NK-92 treated with Interleukin-12 subunit alpha and Interleukin-12 subunit beta, amount 100 ng/mL, for 24 hours (cell line): ENCODE data around the gene MAPKAPK3.

Experiments
- DNase-seq: peaks from one replicate; lab custom pipeline; 2025; lab: John Stamatoyannopoulos, UW

Gene MAPKAPK3

GRCh38 chr3:50627407-50628051 is 10.6 kb downstream of the MAPKAPK3 start:
- DNase-seq: no peak

GRCh38 chr3:50628601-50629000 is 11.7 kb downstream of the MAPKAPK3 start:
- no peak for DNase-seq

- DNase-seq: no peak
These were observed 13.4 kb downstream of the MAPKAPK3 start for GRCh38 chr3:50630394-50630793.

- no peak for DNase-seq
These were observed 13.9 kb downstream of the MAPKAPK3 start for GRCh38 chr3:50630877-50631276.

- no peak for DNase-seq
These were observed 15.5 kb downstream of the MAPKAPK3 start for GRCh38 chr3:50632450-50632849.

- no peak for DNase-seq
These were observed 16.4 kb downstream of the MAPKAPK3 start for GRCh38 chr3:50633230-50633790.

- DNase-seq: no peak
These were observed 18.1 kb downstream of the MAPKAPK3 start for GRCh38 chr3:50635066-50635465.

- no peak for DNase-seq
These were observed 20.1 kb downstream of the MAPKAPK3 start for GRCh38 chr3:50637011-50637410.

- DNase-seq: no peak
These were observed 21.0 kb downstream of the MAPKAPK3 start for GRCh38 chr3:50637945-50638344.

GRCh38 chr3:50639055-50639494 is 22.1 kb downstream of the MAPKAPK3 start:
- no peak for DNase-seq

- DNase-seq: no peak
These were observed 25.4 kb downstream of the MAPKAPK3 start for GRCh38 chr3:50642382-50642781.

- DNase-seq: no peak
These were observed 27.6 kb downstream of the MAPKAPK3 start for GRCh38 chr3:50644561-50644960.

- DNase-seq: no peak
These were observed 28.4 kb downstream of the MAPKAPK3 start for GRCh38 chr3:50645378-50645777.

GRCh38 chr3:50648313-50648712 is 31.4 kb downstream of the MAPKAPK3 start:
- no peak for DNase-seq

- no peak for DNase-seq
These were observed 32.0 kb downstream of the MAPKAPK3 start for GRCh38 chr3:50648944-50649343.

- no peak for DNase-seq
These were observed 32.5 kb downstream of the MAPKAPK3 start for GRCh38 chr3:50649451-50649931.

GRCh38 chr3:50650018-50650417 is 33.1 kb downstream of the MAPKAPK3 start:
- no peak for DNase-seq

- DNase-seq: no peak
These were observed 34.5 kb downstream of the MAPKAPK3 start for GRCh38 chr3:50651445-50651844.

GRCh38 chr3:50651920-50652529 is 35.1 kb downstream of the MAPKAPK3 start:
- no peak for DNase-seq

- DNase-seq: no peak
These were observed 35.8 kb downstream of the MAPKAPK3 start for GRCh38 chr3:50652709-50653108.

GRCh38 chr3:50653937-50654595 is 37.1 kb downstream of the MAPKAPK3 start:
- no peak for DNase-seq

- no peak for DNase-seq
These were observed 38.3 kb downstream of the MAPKAPK3 start for GRCh38 chr3:50655009-50655830.
